ENCODE data around the gene ACAD8.
"Not testable (repeated sequence)": the region's sequence is repeated elsewhere in the genome, so short reads cannot be mapped to it uniquely, and the experiment has no call there.

ACAD8 gene

DNA sequence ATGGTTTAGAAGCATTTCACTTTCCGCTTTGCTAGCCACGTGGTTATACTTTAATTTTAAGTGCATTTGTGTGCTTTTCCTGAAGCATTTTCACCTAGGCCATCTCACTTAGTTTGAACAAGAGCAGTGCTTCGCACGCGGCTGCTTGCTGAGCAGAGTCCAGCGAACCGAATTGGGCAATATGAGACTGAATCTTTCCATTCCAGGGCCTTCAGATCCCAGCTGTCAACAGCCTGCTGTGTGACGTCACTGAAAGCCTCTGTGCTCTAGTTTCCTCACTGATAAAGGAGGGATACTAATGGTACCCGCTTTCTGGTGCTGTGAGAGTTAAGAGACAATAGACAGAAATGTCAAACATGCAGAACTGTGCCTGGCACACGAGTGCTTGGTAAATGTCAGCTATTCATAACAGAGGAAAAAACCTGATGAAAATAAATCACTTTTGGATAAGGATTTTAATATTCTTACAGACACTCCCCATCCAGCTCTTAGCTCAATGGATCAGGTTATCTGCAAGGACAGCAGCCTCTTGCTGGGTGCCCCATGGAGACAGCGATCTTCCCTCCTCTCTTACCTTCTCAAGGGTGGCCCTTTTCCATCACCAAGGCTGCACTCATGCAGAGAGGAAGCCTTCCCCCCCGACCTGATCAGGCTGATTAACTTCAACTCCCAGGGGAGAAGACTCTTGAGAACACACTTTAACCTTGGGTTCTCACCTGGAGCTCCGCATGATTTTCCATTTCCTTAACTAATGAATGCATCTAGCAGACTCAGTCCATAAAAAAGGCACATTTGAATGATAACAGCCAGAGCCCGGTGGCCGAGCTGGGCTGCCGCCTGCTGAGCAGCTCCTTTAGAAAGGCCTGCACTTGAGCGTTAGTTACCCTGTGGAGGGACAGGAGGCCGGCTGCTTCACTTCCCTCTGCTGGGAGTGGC lies 19.3 kb downstream of the ACAD8 start:
- no peaks in the 10 kb centered on the region for H3K9me3 ChIP-seq (ENCODE audit: insufficient read depth, low read depth, low read length)
- H3K36me3 ChIP-seq (ENCODE audit: insufficient read depth, low read depth, low read length): peaks cover 5% of the 10 kb centered on the region; the same call in 1 of the 2 replicates
- peaks cover 36% of the 10 kb centered on the region for H3K4me1 ChIP-seq (ENCODE audit: insufficient read depth, low read length)
- peaks cover 44% of the 10 kb centered on the region for H3K27me3 ChIP-seq (ENCODE audit: insufficient read depth, low read length)
- H3K4me3 ChIP-seq (ENCODE audit: low read length): peak overlapping the region; percentile 74
- H3K27ac ChIP-seq (ENCODE audit: low read length): peak overlapping the region; percentile 65
- H3K9ac ChIP-seq (ENCODE audit: low read depth, low read length): peak overlapping the region; percentile 83; the same call in 1 of the 2 replicates

DNA sequence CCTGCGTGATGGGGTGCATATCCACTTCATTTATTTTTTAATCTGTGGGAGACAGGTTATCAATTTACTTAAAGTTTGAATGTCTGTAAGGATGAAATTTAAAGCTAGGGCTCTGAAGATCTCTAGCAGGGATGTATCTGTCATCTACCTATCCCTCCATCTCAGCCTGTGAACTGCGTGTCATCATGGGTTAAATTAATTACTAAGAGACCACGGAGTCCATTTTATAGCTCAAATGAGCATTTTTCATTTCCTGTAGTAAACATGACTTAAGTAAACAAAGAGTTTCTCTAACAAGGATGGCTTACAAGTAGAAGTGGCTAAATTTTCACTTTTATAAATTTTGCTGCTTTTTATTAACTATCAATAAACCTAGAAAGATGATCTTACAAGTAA lies 19.9 kb downstream of the ACAD8 start:
- Histone ChIP-seq H3K27me3 (ENCODE audit: insufficient read depth, low read length) (peaks cover 51% of the 10 kb centered on the region), H3K4me3 (ENCODE audit: low read length) (peak overlapping the region; percentile 74), H3K36me3 (ENCODE audit: insufficient read depth, low read depth, low read length) (peaks cover 5% of the 10 kb centered on the region; the same call in 1 of the 2 replicates), H3K9ac (ENCODE audit: low read depth, low read length) (peak overlapping the region; percentile 83; the same call in 1 of the 2 replicates), H3K4me1 (ENCODE audit: insufficient read depth, low read length) (peaks cover 29% of the 10 kb centered on the region), H3K9me3 (ENCODE audit: insufficient read depth, low read depth, low read length) (no peaks in the 10 kb centered on the region), H3K27ac (ENCODE audit: low read length) (peak overlapping the region; percentile 25)

DNA sequence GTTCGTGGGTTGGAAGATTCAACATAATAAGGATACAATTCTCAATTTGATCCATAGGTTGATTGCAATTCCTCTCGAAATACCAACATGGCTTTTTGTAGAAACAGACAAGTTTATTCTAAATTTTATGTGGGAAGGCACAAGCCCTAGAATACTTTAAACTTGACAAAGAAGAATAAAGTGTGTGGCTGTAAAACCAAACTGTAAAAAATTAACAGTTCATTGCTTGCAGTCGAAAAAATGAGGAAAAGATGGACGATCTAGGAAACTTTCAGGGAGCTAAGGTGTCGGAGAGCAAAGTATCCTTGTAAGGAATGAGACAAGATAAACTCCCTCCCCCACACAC lies 21.8 kb downstream of the ACAD8 start:
- Histone ChIP-seq H3K4me1 (ENCODE audit: insufficient read depth, low read length) (peaks cover 25% of the 10 kb centered on the region), H3K36me3 (ENCODE audit: insufficient read depth, low read depth, low read length) (peaks cover 5% of the 10 kb centered on the region; the same call in 1 of the 2 replicates), H3K9me3 (ENCODE audit: insufficient read depth, low read depth, low read length) (no peaks in the 10 kb centered on the region), H3K4me3 (ENCODE audit: low read length) (peak overlapping the region; percentile 74), H3K27ac (ENCODE audit: low read length) (no peak overlapping the region), H3K9ac (ENCODE audit: low read depth, low read length) (peak overlapping the region; percentile 83; the same call in 1 of the 2 replicates), H3K27me3 (ENCODE audit: insufficient read depth, low read length) (peaks cover 55% of the 10 kb centered on the region)

DNA sequence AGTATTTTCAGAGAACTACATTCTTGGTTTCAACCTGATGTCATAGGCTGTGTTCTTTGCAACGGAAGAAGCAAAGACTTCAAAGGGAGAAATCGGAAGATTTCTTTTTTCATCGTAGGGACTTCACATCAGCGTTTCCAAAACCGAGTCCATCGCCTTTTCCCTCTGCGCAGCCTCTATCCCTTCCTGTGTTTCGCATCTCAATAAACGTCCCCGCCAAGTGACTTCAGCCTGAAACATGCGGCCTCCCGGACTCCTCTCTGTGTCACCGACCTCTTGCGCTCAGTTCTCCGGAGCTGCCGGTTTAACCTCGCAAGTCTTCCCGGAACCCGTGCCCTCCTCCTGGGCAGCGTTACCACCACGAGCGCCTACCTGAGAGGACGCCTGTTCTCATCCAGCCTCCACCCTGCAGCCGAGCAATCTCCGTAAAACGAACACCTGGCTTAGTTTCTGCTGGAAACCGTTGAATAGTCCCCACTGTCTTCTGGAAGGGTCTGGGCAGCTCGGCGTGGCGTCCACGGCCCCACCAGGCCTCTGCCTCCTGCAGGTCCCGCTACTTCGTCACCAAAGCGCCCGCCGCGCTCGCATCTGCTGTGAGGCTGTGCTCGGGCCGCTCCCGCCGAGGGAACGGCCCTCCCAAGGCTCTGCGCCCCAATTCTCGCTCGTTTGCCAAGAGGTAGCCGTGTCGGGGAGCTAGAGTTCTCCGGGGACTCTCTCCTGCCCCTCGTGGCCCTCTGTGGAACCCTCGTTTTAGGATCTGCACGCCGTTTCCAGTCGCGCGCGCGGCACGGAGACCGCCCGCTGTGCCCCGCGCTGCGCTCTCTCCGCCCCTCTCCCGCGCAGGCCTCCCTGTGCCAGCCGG lies 22.4 kb downstream of the ACAD8 start, which contains the start of gene GLB1L3:
Gene GLB1L3 (plus strand): TSS at position 846 of the 862 bp plus-strand sequence. CDS start 362 bp downstream, outside the sequence.
- peak within 1 kb of the TSS; percentile 40 for H3K27ac ChIP-seq (ENCODE audit: low read length)
- peak within 1 kb of the TSS; percentile 74 for H3K4me3 ChIP-seq (ENCODE audit: low read length)
- H3K4me1 ChIP-seq (ENCODE audit: insufficient read depth, low read length): peaks cover 21% of the 10 kb centered on the region; the same call in 1 of the 2 replicates
- no peaks in the 10 kb centered on the region for H3K9me3 ChIP-seq (ENCODE audit: insufficient read depth, low read depth, low read length)
- H3K9ac ChIP-seq (ENCODE audit: low read depth, low read length): peak within 1 kb of the TSS; percentile 83; the same call in 1 of the 2 replicates
- H3K36me3 ChIP-seq (ENCODE audit: insufficient read depth, low read depth, low read length): peaks cover 5% of the 10 kb centered on the region; the same call in 1 of the 2 replicates
- H3K27me3 ChIP-seq (ENCODE audit: insufficient read depth, low read length): peaks cover 55% of the 10 kb centered on the region

DNA sequence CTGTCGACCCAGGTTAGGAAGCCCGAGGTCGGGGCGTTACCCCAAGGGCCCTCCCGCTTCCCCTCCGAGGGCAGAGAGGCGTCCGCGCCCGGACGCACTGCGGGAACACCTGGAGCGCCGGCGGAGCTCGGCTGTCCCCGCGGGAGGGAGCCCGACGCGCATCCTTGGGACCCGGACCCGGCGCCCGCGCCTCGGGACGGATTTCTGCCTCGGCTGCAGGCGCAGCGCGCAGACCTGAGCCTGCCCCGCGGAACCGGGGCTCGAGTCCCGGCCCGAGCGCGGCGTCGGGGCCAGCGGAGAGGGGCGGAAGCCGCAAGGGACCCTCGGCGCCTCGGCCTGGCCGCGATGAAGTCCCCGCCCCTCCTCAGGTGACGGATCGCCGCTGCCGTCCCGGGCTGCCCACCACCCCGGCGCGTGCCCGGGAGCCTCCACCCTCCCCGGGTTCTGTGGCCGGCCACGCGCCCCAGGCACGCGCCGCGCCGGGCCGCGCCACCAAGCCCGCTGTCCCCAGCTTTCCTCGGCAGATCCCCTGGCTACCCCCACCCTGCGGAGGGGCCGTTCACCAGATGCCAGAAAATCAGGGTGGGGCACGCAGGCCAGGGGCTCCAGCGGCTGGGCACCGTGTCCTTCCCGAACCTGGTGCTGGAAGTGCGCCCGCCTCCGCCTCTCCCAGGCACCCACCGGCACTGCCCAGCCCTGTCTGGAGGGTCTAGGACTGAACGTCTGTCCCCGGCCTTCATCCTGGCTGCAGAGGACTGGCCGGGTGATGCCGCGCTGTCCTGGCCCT lies 23.2 kb downstream of the ACAD8 start:
- H3K9ac ChIP-seq (ENCODE audit: low read depth, low read length): peak overlapping the region; percentile 83; the same call in 1 of the 2 replicates
- H3K36me3 ChIP-seq (ENCODE audit: insufficient read depth, low read depth, low read length): peaks cover 5% of the 10 kb centered on the region; the same call in 1 of the 2 replicates
- H3K4me1 ChIP-seq (ENCODE audit: insufficient read depth, low read length): peaks cover 15% of the 10 kb centered on the region; the same call in 1 of the 2 replicates
- H3K27me3 ChIP-seq (ENCODE audit: insufficient read depth, low read length): peaks cover 55% of the 10 kb centered on the region
- peak overlapping the region; percentile 74 for H3K4me3 ChIP-seq (ENCODE audit: low read length)
- no peaks in the 10 kb centered on the region for H3K9me3 ChIP-seq (ENCODE audit: insufficient read depth, low read depth, low read length)
- no peak overlapping the region for H3K27ac ChIP-seq (ENCODE audit: low read length)

DNA sequence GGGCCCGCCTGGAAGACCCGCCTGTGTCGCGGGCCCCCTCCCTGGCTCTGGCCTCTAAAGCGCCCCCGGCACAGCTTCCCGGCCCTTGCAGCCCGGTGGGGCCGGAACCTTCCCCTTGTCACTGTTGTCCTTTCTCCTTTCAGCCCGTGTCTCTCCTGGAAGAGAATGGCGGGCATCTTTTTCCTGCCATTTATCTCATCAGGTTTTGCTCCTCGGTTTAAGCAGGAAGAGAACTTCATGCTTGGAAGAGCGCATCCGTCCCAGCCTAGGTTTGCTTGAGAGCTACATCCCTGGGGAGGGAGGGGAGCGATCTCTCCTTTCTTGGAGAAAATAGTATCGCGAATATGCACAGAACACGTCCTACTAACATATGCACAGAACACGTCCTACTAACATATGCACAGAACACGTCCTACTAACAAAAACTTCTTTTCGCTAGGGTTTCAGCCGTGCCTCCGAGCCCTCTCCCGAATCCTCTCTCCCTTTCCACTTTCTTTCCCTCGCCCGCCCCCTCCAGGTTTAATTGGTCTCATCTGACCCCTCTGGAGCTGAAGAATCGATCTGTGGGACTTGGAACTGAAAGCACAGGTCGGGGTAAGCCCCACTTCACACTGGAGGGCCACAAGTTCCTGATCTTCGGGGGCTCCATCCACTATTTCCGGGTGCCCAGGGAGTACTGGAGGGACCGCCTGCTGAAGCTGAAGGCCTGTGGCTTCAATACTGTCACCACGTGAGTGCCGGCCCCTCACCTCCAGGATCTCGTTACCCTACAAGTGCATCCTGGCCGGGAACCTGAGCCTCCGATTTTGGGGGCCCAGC lies 24.0 kb downstream of the ACAD8 start:
- Histone ChIP-seq H3K4me3 (ENCODE audit: low read length) (peak overlapping the region; percentile 74), H3K27me3 (ENCODE audit: insufficient read depth, low read length) (peaks cover 55% of the 10 kb centered on the region), H3K36me3 (ENCODE audit: insufficient read depth, low read depth, low read length) (peaks cover 3% of the 10 kb centered on the region; the same call in 1 of the 2 replicates), H3K27ac (ENCODE audit: low read length) (no peak overlapping the region), H3K9ac (ENCODE audit: low read depth, low read length) (peak overlapping the region; percentile 83; the same call in 1 of the 2 replicates), H3K4me1 (ENCODE audit: insufficient read depth, low read length) (peaks cover 7% of the 10 kb centered on the region; the same call in 1 of the 2 replicates), H3K9me3 (ENCODE audit: insufficient read depth, low read depth, low read length) (no peaks in the 10 kb centered on the region)

DNA sequence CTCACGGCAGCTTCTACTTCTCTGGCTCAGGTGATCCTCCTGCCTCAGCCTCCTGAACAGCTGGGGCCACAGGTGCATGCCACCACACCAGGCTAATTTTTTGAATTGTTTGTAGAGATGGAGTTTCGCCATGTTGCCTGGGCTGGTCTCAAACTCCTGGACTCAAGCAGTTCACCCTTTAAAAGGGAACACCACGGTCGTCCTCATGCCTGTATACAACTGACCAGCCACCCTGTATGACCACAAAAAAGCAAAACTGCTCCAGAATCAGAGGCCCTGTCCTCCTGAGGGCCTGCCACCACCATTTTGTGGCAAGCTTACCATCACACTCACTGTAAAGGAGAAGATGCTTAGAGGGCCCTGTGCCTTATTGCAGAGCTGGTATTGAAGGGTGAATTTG lies 25.0 kb downstream of the ACAD8 start:
- Histone ChIP-seq H3K27me3 (ENCODE audit: insufficient read depth, low read length) (peaks cover 52% of the 10 kb centered on the region), H3K9ac (ENCODE audit: low read depth, low read length) (no peak overlapping the region)

DNA sequence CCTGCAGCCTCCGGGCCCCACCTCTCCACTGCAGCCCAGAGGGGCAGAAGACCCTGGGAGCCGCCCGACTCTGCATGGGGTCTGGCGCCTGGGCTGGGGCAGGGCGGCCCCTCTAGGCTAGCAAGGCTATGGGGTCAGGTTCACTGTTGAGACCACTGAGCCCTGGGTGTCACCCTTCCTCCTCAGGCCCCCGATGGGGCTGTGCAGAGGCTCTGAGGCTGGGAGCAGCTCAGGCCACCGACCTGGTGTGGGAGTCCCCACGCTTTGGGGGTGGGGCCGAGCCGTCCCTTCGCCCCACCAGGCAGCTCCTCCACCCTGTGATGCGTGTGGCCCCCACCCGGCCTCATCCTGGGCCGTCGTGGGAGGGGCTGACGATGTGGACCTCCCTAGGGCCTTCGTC lies 28.3 kb downstream of the ACAD8 start:
- H3K36me3 ChIP-seq (ENCODE audit: insufficient read depth, low read depth, low read length): peaks cover 31% of the 10 kb centered on the region
- not testable (repeated sequence) for H3K27ac ChIP-seq (ENCODE audit: low read length); H3K9me3 ChIP-seq (ENCODE audit: insufficient read depth, low read depth, low read length); H3K4me1 ChIP-seq (ENCODE audit: insufficient read depth, low read length); H3K4me3 ChIP-seq (ENCODE audit: low read length); H3K9ac ChIP-seq (ENCODE audit: low read depth, low read length)
- H3K27me3 ChIP-seq (ENCODE audit: insufficient read depth, low read length): peaks cover 20% of the 10 kb centered on the region

More for the DNA sequence above, 25.0 kb downstream of the ACAD8 start:
- Histone ChIP-seq H3K27ac (ENCODE audit: low read length) (no peak overlapping the region), H3K4me3 (ENCODE audit: low read length) (peak overlapping the region; percentile 74; the same call in 1 of the 2 replicates), H3K4me1 (ENCODE audit: insufficient read depth, low read length) (peaks cover 3% of the 10 kb centered on the region; the same call in 1 of the 2 replicates), H3K9me3 (ENCODE audit: insufficient read depth, low read depth, low read length) (no peaks in the 10 kb centered on the region), H3K36me3 (ENCODE audit: insufficient read depth, low read depth, low read length) (peaks cover 8% of the 10 kb centered on the region; the same call in 1 of the 2 replicates)

DNA sequence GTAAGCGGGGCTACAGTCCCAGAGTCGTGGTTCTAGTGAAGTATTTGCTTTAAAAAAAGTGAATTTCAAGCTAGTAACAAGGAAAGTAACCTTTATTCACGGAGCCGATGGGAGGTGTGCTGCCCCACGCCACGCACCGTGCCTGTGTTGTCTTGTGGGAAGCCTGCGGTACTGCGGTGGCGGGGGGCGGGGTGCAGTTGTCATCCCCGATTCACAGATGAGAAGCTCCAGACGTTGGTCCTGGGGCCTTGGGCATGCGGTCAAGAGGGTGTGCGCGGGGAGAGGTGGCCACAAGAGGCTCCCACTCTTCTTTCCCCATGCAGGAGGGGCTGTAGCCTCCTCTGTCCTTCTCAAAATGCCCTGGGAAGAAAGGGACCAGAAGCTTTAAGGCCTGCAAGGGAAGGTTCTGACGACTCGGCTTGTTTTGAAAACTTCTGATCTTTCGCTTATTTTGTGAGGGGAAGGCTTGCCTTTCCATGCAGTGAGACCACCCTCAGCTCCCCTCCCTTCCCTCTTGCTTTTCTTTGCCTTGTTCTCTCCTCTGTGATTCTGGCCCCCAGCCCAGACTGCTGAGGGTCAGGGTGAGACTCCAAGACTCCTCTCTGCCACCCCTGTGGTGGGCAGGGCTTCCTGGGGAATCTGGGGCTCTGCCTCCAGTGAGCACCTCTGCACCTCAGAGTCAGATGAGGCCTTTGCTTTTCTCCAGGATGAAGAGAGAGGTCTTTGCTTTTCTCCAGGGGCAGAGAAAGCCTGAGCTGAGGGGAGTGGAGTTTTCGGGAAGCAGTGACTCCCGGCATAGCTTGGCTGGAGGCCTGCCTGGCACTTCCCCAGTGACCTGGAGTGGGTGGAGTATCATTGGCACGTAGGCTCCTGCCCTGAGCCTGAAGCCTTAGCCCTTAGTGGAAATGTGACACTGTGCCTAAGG lies 29.0 kb downstream of the ACAD8 start:
- Histone ChIP-seq H3K4me1 (ENCODE audit: insufficient read depth, low read length) (no peaks in the 10 kb centered on the region; the same call in 1 of the 2 replicates), H3K9me3 (ENCODE audit: insufficient read depth, low read depth, low read length) (no peaks in the 10 kb centered on the region), H3K36me3 (ENCODE audit: insufficient read depth, low read depth, low read length) (peaks cover 31% of the 10 kb centered on the region), H3K4me3 (ENCODE audit: low read length) (no peak overlapping the region), H3K9ac (ENCODE audit: low read depth, low read length) (no peak overlapping the region), H3K27ac (ENCODE audit: low read length) (no peak overlapping the region), H3K27me3 (ENCODE audit: insufficient read depth, low read length) (peaks cover 13% of the 10 kb centered on the region)

All from iPS-20b (cell line).